Umbilical cord (tissue), 2 donors: Measurements from ENCODE around the gene CAMTA1. TPM values are rescaled to one million over a fixed set of nuclear protein-coding genes. Genes with fewer than 3 reads are reported as not detected.

Experiments
- DNase-seq: peaks from one replicate; pipeline ENCODE4 v3.0.0-alpha.2; 2015; ENCODE audit warnings: low spot score
- total RNA-seq: library from RNA; depleted of rRNA; stranded (reverse); fragments of >200 nt; gene quantifications from one replicate; pipeline ENCODE4 v1.2.3, GENCODE V29; 2014; ENCODE audit warnings: low replicate concordance; ENCODE audit not compliant: insufficient read depth

Gene CAMTA1
- total RNA-seq, 1 donor from 2014 or later = 29.6 TPM

- peak; percentile 67 for DNase-seq
Measured at GRCh38 chr1:7549277-7550161, 764.3 kb downstream of the CAMTA1 start.

- DNase-seq = no peak
Measured at GRCh38 chr1:7550261-7550865, 765.1 kb downstream of the CAMTA1 start.

GRCh38 chr1:7550981-7551380 is 765.7 kb downstream of the CAMTA1 start:
- DNase-seq = no peak

GRCh38 chr1:7551442-7551841 is 766.2 kb downstream of the CAMTA1 start:
- no peak for DNase-seq

GRCh38 chr1:7552402-7552801 is 767.1 kb downstream of the CAMTA1 start:
- no peak for DNase-seq

GRCh38 chr1:7553042-7553690 is 767.9 kb downstream of the CAMTA1 start:
- DNase-seq = no peak

- DNase-seq = no peak
Measured at GRCh38 chr1:7554385-7555235, 769.4 kb downstream of the CAMTA1 start.

GRCh38 chr1:7555391-7556185 is 770.3 kb downstream of the CAMTA1 start:
- DNase-seq = no peak

GRCh38 chr1:7557301-7557891 is 772.1 kb downstream of the CAMTA1 start:
- peak; percentile 79 for DNase-seq

- peak; percentile 87 for DNase-seq
Measured at GRCh38 chr1:7558041-7558461, 772.8 kb downstream of the CAMTA1 start.

- DNase-seq = no peak
Measured at GRCh38 chr1:7558481-7558880, 773.2 kb downstream of the CAMTA1 start.

GRCh38 chr1:7558921-7559869 is 773.9 kb downstream of the CAMTA1 start:
- no peak for DNase-seq

- DNase-seq = no peak
Measured at GRCh38 chr1:7560128-7560527, 774.9 kb downstream of the CAMTA1 start.

GRCh38 chr1:7560601-7561181 is 775.4 kb downstream of the CAMTA1 start:
- no peak for DNase-seq

- no peak for DNase-seq
Measured at GRCh38 chr1:7561331-7561921, 776.2 kb downstream of the CAMTA1 start.

- DNase-seq = no peak
Measured at GRCh38 chr1:7561936-7562728, 776.9 kb downstream of the CAMTA1 start.
